DND-41 (cell line): ENCODE measurements around the gene DCAF10.

Experiments used
- CTCF ChIP-seq: IDR thresholded peaks from 2 replicates; pipeline ENCODE4 v1.5.1; 2012; ENCODE audit warnings: borderline replicate concordance, low read length, moderate library complexity, mild to moderate bottlenecking; ENCODE audit not compliant: poor library complexity, severe bottlenecking; ENCODE audit errors: extremely low read depth
- EZH2 ChIP-seq: IDR thresholded peaks from 3 replicates; pipeline ENCODE4 v1.6.1; 2012; ENCODE audit warnings: borderline replicate concordance, low read depth, mild to moderate bottlenecking, moderate library complexity, low read length, inconsistent platforms; ENCODE audit not compliant: severe bottlenecking

DNA sequence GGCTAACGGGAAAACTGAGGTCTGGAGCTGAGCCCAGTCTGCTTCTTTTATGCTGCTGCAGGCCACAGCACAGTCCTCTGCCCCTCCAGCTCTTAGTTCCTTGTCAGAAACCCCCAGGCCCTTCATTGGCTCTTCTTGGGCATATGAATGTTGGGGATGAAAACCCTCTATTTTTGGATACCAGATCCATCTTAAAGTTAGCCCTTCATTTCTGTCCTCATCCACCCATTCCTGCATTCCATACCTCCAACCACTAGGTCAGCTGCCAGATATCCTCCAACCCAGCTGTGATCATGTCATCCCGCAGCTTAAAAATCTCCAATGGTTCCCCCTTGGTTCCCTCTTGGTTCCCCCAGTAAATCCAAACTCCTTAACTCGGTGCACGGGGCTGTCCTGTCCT lies 105.2 kb downstream of the DCAF10 start:
- TF ChIP-seq CTCF, result no peak
- TF ChIP-seq EZH2, result no peak
